HepG2 (cell line): ENCODE data around the gene MRPL34. TPM values are rescaled to one million over a fixed set of nuclear protein-coding genes. Genes with fewer than 3 reads are reported as not detected.

Source experiments
- FIP1L1 ChIP-seq: fragments of 200-400 bp; formaldehyde crosslinking; IDR thresholded peaks from 2 replicates; pipeline ENCODE4 v1.6.1; 2018; ENCODE audit warnings: low read depth, mild to moderate bottlenecking, low read length, moderate library complexity, borderline replicate concordance; ENCODE audit not compliant: insufficient read depth
- HIC2 ChIP-seq: sonication (generic); formaldehyde crosslinking; IDR thresholded peaks from 2 replicates; pipeline ENCODE4 v1.9.0; 2022; ENCODE audit warnings: low read depth, missing genetic modification reagents
- HIVEP1 ChIP-seq: sonication (generic); formaldehyde crosslinking; IDR thresholded peaks from 2 replicates; pipeline ENCODE4 v1.4.0; 2020; ENCODE audit warnings: mild to moderate bottlenecking, missing genetic modification reagents
- KAT7 ChIP-seq: IDR thresholded peaks from 2 replicates; pipeline ENCODE4 v1.6.1; 2018; ENCODE audit warnings: borderline replicate concordance, missing compliant biosample characterization
- MLX ChIP-seq: IDR thresholded peaks from 2 replicates; pipeline ENCODE4 v1.6.1; 2016
- U2AF2 ChIP-seq: fragments of 200-400 bp; formaldehyde crosslinking; IDR thresholded peaks from 2 replicates; pipeline ENCODE4 v1.6.1; 2017; ENCODE audit warnings: low read depth, mild to moderate bottlenecking, low read length
- ZBTB38 ChIP-seq: sonication (generic); formaldehyde crosslinking; IDR thresholded peaks from 2 replicates; pipeline ENCODE4 v1.5.1; 2020; ENCODE audit warnings: mild to moderate bottlenecking, missing genetic modification reagents
- ZNF318 ChIP-seq: sonication (generic); formaldehyde crosslinking; IDR thresholded peaks from 2 replicates; pipeline ENCODE4 v1.4.0; 2020; ENCODE audit warnings: mild to moderate bottlenecking, missing genetic modification reagents
- ZNF382 ChIP-seq: sonication (generic); formaldehyde crosslinking; IDR thresholded peaks from 2 replicates; pipeline ENCODE4 v1.5.0; 2020; ENCODE audit warnings: missing genetic modification reagents, mild to moderate bottlenecking, borderline replicate concordance
- ZNF569 ChIP-seq: sonication (generic); formaldehyde crosslinking; IDR thresholded peaks from 2 replicates; pipeline ENCODE4 v1.5.0; 2020; ENCODE audit warnings: mild to moderate bottlenecking, missing genetic modification reagents, moderate library complexity, borderline replicate concordance
- ZNF878 ChIP-seq: sonication (generic); formaldehyde crosslinking; IDR thresholded peaks from 2 replicates; pipeline ENCODE4 v1.8.1; 2023; ENCODE audit warnings: mild to moderate bottlenecking, missing genetic modification reagents, moderate library complexity
- polyA plus RNA-seq, 8 experiments: library from polyadenylated mRNA; depleted of rRNA in 3 of 8; stranded (reverse) in 7 of 8; unstranded in 1 of 8; fragments of >200 nt; fragmentation: Illumina TruSeq in 4 of 8; extraction: Trizol in 4 of 8; gene quantifications; 2 replicates each; pipeline versions ENCODE4 v1.2.1 to v1.2.3, GENCODE V29; 2011 to 2016; ENCODE audit warnings: low read depth in 4 of 8, missing spikeins in 1 of 8, mixed read lengths in 1 of 8; ENCODE audit not compliant: insufficient read depth in 1 of 8
- total RNA-seq, 5 experiments: library from RNA; depleted of rRNA; stranded (reverse); fragments of >200 nt; fragmentation: Illumina TruSeq; extraction: Trizol; gene quantifications; 2 replicates each; pipeline ENCODE4 v1.2.3, GENCODE V29; 2016; ENCODE audit warnings: low read depth in 1 of 5

The MRPL34 gene
- total and polyA plus RNA-seq, 2 of the 13 experiments (the other 11 are each of a cell fraction or from before 2014, with no cell fraction given): 74.0 to 77.3 TPM

GRCh38 chr19:17309198-17309964 lies 3.7 kb downstream of the MRPL34 start, which contains the start of gene DDA1 (continued):
- TF ChIP-seq ZBTB38 (CRISPR knock-in tag) (no peak), HIC2 (CRISPR knock-in tag) (no peak; the same call in 1 of the 2 replicates), MLX (CRISPR knock-in tag) (no peak), HIVEP1 (CRISPR knock-in tag) (no peak), ZNF878 (CRISPR knock-in tag) (no peak), FIP1L1 (no peak), KAT7 (CRISPR knock-in tag) (no peak; the same call in 1 of the 2 replicates), ZNF318 (no peak), U2AF2 (no peak), ZNF382 (CRISPR knock-in tag) (no peak), ZNF569 (CRISPR knock-in tag) (no peak)
